Sigmoid colon (tissue), 7 donors: ENCODE results near the gene NOXRED1. TPM values are rescaled to one million over a fixed set of nuclear protein-coding genes. Genes with fewer than 3 reads are reported as not detected.

Source experiments
- DNase-seq: peaks from one replicate; pipeline ENCODE4 v3.0.0-alpha.2; 2019
- H3K27ac ChIP-seq, 4 donors: fragments of 200-600 bp; sonication (generic); one replicate each; pipeline ENCODE4 v1.5.1; 2016 to 2019; ENCODE audit warnings: mild to moderate bottlenecking in 1 of 4
- H3K27me3 ChIP-seq, 3 donors: fragments of 200-600 bp; sonication (generic); one replicate each; pipeline ENCODE4 v1.5.1; 2019; ENCODE audit warnings: mild to moderate bottlenecking in 1 of 3
- H3K36me3 ChIP-seq, 4 donors: fragments of 200-600 bp; sonication (generic); one replicate each; pipeline ENCODE4 v1.5.1; 2016 to 2019
- H3K4me1 ChIP-seq, 4 donors: fragments of 200-600 bp; sonication (generic); one replicate each; pipeline ENCODE4 v1.5.1; 2017 to 2019
- H3K4me3 ChIP-seq, 4 donors: fragments of 200-600 bp; sonication (generic); one replicate each; pipeline ENCODE4 v1.5.1; 2017 to 2019; ENCODE audit warnings: mild to moderate bottlenecking in 2 of 4, moderate library complexity in 1 of 4
- H3K9me3 ChIP-seq, 4 donors: fragments of 200-600 bp in 3 of 4; sonication (generic) in 3 of 4; one replicate each; pipeline versions ENCODE4 v1.5.1 to v1.6.1; 2013 to 2019
- EP300 ChIP-seq, 4 donors: sonication (generic); formaldehyde crosslinking; IDR thresholded peaks; one replicate each; pipeline ENCODE4 v1.6.1; 2017; ENCODE audit warnings: antibody characterized with exemption in 4 of 4
- POLR2A ChIP-seq, 2 donors: fragments of 450-650 bp; IDR thresholded peaks; one replicate each; pipeline ENCODE4 v1.6.1; 2016; ENCODE audit warnings: antibody characterized with exemption in 2 of 2, mild to moderate bottlenecking in 2 of 2, moderate library complexity in 2 of 2
- POLR2AphosphoS5 ChIP-seq, 4 donors: sonication (generic); formaldehyde crosslinking; IDR thresholded peaks; one replicate each; pipeline ENCODE4 v1.6.1; 2017; ENCODE audit warnings: antibody characterized with exemption in 4 of 4
- WGBS, 2 donors: extraction: QIAGEN DNeasy Blood & Tissue Kit; methylation state at CpG; one replicate each; pipeline ENCODE4 v1.1.7; 2013; 5-methylcytosine and 5-hydroxymethylcytosine counted together
- intact Hi-C: fragments of 100-400 bp; cut with DNase I; formaldehyde crosslinking; loops from one replicate; pipeline ENCODE4 v1.15.1; 2023
- polyA plus RNA-seq, 3 donors: library from polyadenylated mRNA; stranded (reverse); fragments of 200-250 nt; gene quantifications; one replicate each; pipeline ENCODE4 v1.2.3, GENCODE V29; 2013
- total RNA-seq, 4 donors: library from RNA; depleted of rRNA; stranded (reverse); fragments of >200 nt; gene quantifications; one replicate each; pipeline ENCODE4 v1.1.0, GENCODE V29; 2016
- TF ChIP-seq, protein P1 (sequence below), 4 experiments: fragments of 450-650 bp in 3 of 4; fragments of 200-600 bp in 1 of 4; IDR thresholded peaks; one replicate each; pipeline ENCODE4 v1.5.1; 2016 to 2019; ENCODE audit warnings: antibody characterized with exemption in 4 of 4, mild to moderate bottlenecking in 3 of 4, moderate library complexity in 2 of 4
- donor health status: healthy with polysubstance abuse.
- donor health status: Bipolar disorder and iron deficiency.
- donor health status: healthy.

Gene NOXRED1
- total and polyA plus RNA-seq, 7 donors = 0.19 to 4.7 (median 0.82) TPM; not detected in 4

- no peaks in the 10 kb centered on the region for H3K36me3 ChIP-seq
- DNase-seq = no peak
- H3K4me1 ChIP-seq = no peaks in the 10 kb centered on the region
- H3K9me3 ChIP-seq = no peaks in the 10 kb centered on the region
- H3K27me3 ChIP-seq = no peaks in the 10 kb centered on the region
- intact Hi-C loops = no loop called here
- TF ChIP-seq POLR2AphosphoS5 (IDR thresholded peaks at IDR 0.05) = no peak
- TF ChIP-seq, protein P1, sequence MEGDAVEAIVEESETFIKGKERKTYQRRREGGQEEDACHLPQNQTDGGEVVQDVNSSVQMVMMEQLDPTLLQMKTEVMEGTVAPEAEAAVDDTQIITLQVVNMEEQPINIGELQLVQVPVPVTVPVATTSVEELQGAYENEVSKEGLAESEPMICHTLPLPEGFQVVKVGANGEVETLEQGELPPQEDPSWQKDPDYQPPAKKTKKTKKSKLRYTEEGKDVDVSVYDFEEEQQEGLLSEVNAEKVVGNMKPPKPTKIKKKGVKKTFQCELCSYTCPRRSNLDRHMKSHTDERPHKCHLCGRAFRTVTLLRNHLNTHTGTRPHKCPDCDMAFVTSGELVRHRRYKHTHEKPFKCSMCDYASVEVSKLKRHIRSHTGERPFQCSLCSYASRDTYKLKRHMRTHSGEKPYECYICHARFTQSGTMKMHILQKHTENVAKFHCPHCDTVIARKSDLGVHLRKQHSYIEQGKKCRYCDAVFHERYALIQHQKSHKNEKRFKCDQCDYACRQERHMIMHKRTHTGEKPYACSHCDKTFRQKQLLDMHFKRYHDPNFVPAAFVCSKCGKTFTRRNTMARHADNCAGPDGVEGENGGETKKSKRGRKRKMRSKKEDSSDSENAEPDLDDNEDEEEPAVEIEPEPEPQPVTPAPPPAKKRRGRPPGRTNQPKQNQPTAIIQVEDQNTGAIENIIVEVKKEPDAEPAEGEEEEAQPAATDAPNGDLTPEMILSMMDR (IDR thresholded peaks at IDR 0.05) = no peak
- TF ChIP-seq EP300 (IDR thresholded peaks at IDR 0.05) = no peak
- no peak for TF ChIP-seq POLR2A (IDR thresholded peaks at IDR 0.05)
- H3K27ac ChIP-seq = no peak overlapping the region
- H3K4me3 ChIP-seq = no peak overlapping the region
- 39 to 70% methylated on average over 3 of the region's 3 CpGs for whole genome bisulfite sequencing, 2 donors
These were observed 14.2 kb downstream of the NOXRED1 start for GRCh38 chr14:77409131-77409533.

DNA sequence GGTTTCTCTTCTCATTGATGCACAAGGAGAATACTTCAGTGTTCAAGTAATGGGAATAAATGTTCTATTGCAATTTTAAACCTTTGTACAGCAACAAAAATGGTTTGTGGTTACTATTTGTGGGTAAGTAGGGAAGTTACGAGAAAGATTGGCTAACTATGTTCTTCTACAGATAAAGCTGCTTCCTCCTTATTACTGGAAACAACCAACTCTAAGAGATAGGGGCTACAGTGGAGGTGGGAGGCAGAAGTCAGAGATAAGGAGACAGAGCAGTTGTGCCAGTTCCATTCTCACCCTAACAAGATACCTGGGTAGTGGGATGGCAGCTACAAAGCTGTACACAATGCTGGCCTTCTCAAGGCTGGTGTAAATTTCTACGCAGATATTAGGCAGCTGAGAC, 16.2 kb downstream of the NOXRED1 start:
- no peaks in the 10 kb centered on the region for H3K4me1 ChIP-seq
- intact Hi-C loops = no loop called here
- DNase-seq = no peak
- no peaks in the 10 kb centered on the region for H3K9me3 ChIP-seq
- H3K36me3 ChIP-seq = no peaks in the 10 kb centered on the region
- no peak overlapping the region for H3K27ac ChIP-seq
- no peak for TF ChIP-seq EP300 (IDR thresholded peaks at IDR 0.05)
- TF ChIP-seq, protein P1 (IDR thresholded peaks at IDR 0.05) = no peak
- no peak for TF ChIP-seq POLR2AphosphoS5 (IDR thresholded peaks at IDR 0.05)
- no peak for TF ChIP-seq POLR2A (IDR thresholded peaks at IDR 0.05)
- H3K27me3 ChIP-seq = no peaks in the 10 kb centered on the region
- H3K4me3 ChIP-seq = no peak overlapping the region
- 62 to 89% methylated on average over 2 of the region's 2 CpGs for WGBS, 2 donors

DNA sequence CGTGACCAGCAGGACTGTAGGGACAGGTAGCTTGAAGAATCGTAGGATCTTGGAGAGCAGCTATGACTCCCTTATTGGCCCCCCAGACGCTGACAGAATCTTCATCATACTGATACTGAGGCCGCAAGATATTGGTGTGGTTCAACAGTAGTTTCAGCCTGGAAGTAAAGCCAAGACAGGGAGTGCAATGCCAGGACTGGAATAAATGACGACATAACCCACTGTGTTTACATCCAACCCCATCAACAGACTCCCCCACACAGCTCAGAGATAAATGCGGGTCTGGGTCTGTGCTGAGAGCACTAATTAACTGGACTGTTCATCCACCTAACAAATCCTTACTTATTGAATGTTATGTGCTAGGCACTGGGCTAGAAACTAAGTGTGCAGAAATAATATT, 16.6 kb downstream of the NOXRED1 start:
- H3K4me1 ChIP-seq = no peaks in the 10 kb centered on the region
- H3K9me3 ChIP-seq = no peaks in the 10 kb centered on the region
- H3K27ac ChIP-seq = no peak overlapping the region
- no peak overlapping the region for H3K4me3 ChIP-seq
- no peak for DNase-seq
- intact Hi-C loops = no loop called here
- TF ChIP-seq, protein P1 (IDR thresholded peaks at IDR 0.05) = no peak
- TF ChIP-seq POLR2A (IDR thresholded peaks at IDR 0.05) (no peak), EP300 (IDR thresholded peaks at IDR 0.05) (no peak)
- 50 to 84% methylated on average over 6 of the region's 6 CpGs for WGBS, 2 donors
- H3K36me3 ChIP-seq = no peaks in the 10 kb centered on the region
- no peaks in the 10 kb centered on the region for H3K27me3 ChIP-seq

DNA sequence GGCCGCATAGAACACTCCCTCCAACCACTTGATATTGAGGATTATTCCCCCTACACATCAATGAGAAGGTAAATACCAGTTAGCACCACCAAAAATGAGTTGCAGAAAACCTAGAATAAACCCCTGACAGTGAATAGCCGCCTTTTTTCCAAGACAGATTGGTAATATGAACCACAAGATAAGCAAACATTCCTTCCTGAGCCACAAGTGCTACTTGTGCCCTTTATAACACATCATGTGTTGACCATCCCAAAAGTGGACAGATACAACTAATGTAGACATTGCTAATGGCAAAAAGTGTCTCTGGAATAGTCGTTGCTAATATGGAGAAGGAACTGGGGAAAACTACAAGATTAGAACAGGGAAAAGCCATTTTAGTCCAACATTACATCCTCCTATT, 17.2 kb downstream of the NOXRED1 start:
- 65 to 79% methylated on average over 3 of the region's 3 CpGs for WGBS, 2 donors
- H3K27ac ChIP-seq = no peak overlapping the region
- H3K36me3 ChIP-seq = no peaks in the 10 kb centered on the region
- no peaks in the 10 kb centered on the region for H3K27me3 ChIP-seq
- H3K4me3 ChIP-seq = no peak overlapping the region
- DNase-seq = no peak
- TF ChIP-seq POLR2A (IDR thresholded peaks at IDR 0.05) = no peak
- no peak for TF ChIP-seq POLR2AphosphoS5 (IDR thresholded peaks at IDR 0.05)
- TF ChIP-seq, protein P1 (IDR thresholded peaks at IDR 0.05) = no peak
- no peak for TF ChIP-seq EP300 (IDR thresholded peaks at IDR 0.05)
- no peaks in the 10 kb centered on the region for H3K4me1 ChIP-seq
- intact Hi-C loops = no loop called here
- no peaks in the 10 kb centered on the region for H3K9me3 ChIP-seq

- H3K4me3 ChIP-seq = no peak overlapping the region
- no peaks in the 10 kb centered on the region for H3K9me3 ChIP-seq
- WGBS, 2 donors = 90 to 94% methylated on average over 3 of the region's 3 CpGs
- no peaks in the 10 kb centered on the region for H3K4me1 ChIP-seq
- no peaks in the 10 kb centered on the region for H3K36me3 ChIP-seq
- H3K27ac ChIP-seq = no peak overlapping the region
- intact Hi-C loops = no loop called here
- no peaks in the 10 kb centered on the region for H3K27me3 ChIP-seq
- TF ChIP-seq, protein P1 (IDR thresholded peaks at IDR 0.05) = no peak
- TF ChIP-seq POLR2AphosphoS5 (IDR thresholded peaks at IDR 0.05) (no peak), EP300 (IDR thresholded peaks at IDR 0.05) (no peak), POLR2A (IDR thresholded peaks at IDR 0.05) (no peak)
- DNase-seq = no peak
These were observed 19.6 kb downstream of the NOXRED1 start for GRCh38 chr14:77403768-77404167.
